ENCODE results near the gene ZNF239. TPM values are rescaled to one million over a fixed set of nuclear protein-coding genes. Genes with fewer than 3 reads are reported as not detected.

Gene ZNF239
- total RNA-seq, 1 experiment from 2014 or later: 16.4 TPM

DNA sequence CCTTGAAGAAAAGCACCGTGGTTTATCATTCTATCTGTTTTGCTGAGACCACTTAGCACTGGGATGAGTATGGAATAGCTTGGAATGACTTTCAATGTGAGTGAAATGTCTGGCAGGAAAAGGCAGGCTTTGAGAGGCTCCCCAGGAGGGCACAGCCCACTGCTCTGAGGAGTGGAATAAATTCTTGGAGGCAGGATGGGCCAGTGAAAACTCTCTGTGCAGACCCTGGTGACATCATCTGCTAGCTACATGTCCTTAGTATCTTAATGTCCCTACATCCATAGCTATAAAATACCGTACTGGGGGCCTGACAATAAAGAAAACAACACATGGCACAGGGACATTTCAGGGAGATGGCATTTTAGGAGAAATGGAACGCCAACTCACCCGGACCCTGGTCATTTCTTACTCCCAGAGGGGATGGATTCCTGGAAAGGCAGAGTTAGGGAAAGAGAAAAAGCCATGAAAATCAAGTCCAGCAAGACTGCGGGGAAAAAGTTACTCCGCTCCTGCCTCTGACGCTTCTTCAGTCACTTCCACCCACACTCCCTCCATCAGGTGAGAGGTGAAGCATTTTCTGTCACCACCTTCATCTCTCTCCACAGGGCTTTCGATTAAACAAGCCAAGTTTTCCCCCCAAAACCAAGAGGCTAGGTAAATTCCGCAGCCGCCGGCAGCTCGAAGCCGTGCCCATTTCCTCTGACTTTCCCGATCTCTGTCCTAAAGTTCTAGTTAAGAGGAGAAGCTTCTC, 991 bp downstream of the ZNF239 start:
- TF ChIP-seq, protein P1, sequence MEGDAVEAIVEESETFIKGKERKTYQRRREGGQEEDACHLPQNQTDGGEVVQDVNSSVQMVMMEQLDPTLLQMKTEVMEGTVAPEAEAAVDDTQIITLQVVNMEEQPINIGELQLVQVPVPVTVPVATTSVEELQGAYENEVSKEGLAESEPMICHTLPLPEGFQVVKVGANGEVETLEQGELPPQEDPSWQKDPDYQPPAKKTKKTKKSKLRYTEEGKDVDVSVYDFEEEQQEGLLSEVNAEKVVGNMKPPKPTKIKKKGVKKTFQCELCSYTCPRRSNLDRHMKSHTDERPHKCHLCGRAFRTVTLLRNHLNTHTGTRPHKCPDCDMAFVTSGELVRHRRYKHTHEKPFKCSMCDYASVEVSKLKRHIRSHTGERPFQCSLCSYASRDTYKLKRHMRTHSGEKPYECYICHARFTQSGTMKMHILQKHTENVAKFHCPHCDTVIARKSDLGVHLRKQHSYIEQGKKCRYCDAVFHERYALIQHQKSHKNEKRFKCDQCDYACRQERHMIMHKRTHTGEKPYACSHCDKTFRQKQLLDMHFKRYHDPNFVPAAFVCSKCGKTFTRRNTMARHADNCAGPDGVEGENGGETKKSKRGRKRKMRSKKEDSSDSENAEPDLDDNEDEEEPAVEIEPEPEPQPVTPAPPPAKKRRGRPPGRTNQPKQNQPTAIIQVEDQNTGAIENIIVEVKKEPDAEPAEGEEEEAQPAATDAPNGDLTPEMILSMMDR (IDR thresholded peaks at IDR 0.05; ENCODE audit: insufficient read depth in 1 of 2, low read depth in 1 of 2, low read length in 1 of 2, severe bottlenecking in 1 of 2, unreplicated experiment in 1 of 2): no peak
- Mint-ChIP-seq H3K4me1 (ENCODE audit: low read depth, unreplicated experiment) (peaks cover 21% of the 10 kb centered on the region), H3K27me3 (ENCODE audit: insufficient read depth, unreplicated experiment) (no peaks in the 10 kb centered on the region), H3K4me3 (ENCODE audit: unreplicated experiment) (peak overlapping the region; percentile 90), H3K27ac (ENCODE audit: unreplicated experiment) (peak overlapping the region; percentile 79), H3K9me3 (ENCODE audit: unreplicated experiment) (peaks cover 38% of the 10 kb centered on the region), H3K36me3 (ENCODE audit: insufficient read depth, unreplicated experiment) (peaks cover 13% of the 10 kb centered on the region)
- Histone ChIP-seq H3K4me1 (peaks cover 12% of the 10 kb centered on the region; the same call in 1 of the 2 replicates), H3K9me3 (no peaks in the 10 kb centered on the region), H3K4me3 (ENCODE audit: low read depth, low read length) (peak overlapping the region; percentile 85), H3K36me3 (ENCODE audit: control insufficient read depth, insufficient read depth, low read length) (0 out of 2 replicates have a peak, but pooled peaks cover 5% of the 10 kb centered on the region), H3K27me3 (replicated peaks; ENCODE audit: control insufficient read depth, insufficient read depth, low read length) (no peaks in the 10 kb centered on the region)
- intact Hi-C loops (cut with micrococcal nuclease; ENCODE audit: unreplicated experiment): no loop called here
- ChIA-PET CTCF (interaction anchor here (0.6 to 1.2 kb wide), 2 partner anchors 13 to 33 kb away, joined by 3 to 4 read pairs; partner anchors contain the start of gene ZNF485), POLR2A (interaction anchor here (0.5 to 0.9 kb wide), 4 partner anchors 13 to 193 kb away, joined by 3 to 4 read pairs (median 3); partner anchors contain the start of gene ZNF485)
- DNase-seq: peak in 1 of 2 experiments; percentile 19
- TSS peak; percentile 39 for BruUV-seq (replicated peaks)

DNA sequence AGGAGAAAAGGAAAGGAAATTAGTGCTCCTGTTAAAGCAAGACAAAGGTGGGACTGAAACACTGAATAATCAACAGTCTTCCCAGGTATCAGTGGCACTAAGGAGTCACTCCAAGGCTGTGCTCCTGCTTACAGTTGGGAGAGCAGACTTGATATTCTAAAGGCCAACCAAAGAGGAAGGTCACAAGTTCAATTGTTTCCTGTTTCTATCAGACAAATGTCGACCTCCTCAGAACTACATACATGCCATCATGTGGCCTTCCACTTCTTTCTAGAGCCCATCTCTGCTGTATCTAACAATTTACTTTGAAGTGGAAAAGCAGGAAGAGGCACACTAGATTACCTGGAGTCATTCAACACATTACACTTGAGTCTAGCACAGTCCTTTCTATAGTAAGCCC, 3.4 kb downstream of the ZNF239 start:
- peaks cover 13% of the 10 kb centered on the region for H3K36me3 Mint-ChIP-seq (ENCODE audit: insufficient read depth, unreplicated experiment)
- H3K9me3 Mint-ChIP-seq (ENCODE audit: unreplicated experiment): peaks cover 19% of the 10 kb centered on the region
- POLR2A ChIA-PET: no interaction called here
- intact Hi-C loops (cut with micrococcal nuclease; ENCODE audit: unreplicated experiment): no loop called here
- no peak overlapping the region for H3K27ac Mint-ChIP-seq (ENCODE audit: unreplicated experiment)
- peaks cover 12% of the 10 kb centered on the region; the same call in 1 of the 2 replicates for H3K4me1 ChIP-seq
- H3K9me3 ChIP-seq: no peaks in the 10 kb centered on the region
- H3K36me3 ChIP-seq (ENCODE audit: control insufficient read depth, insufficient read depth, low read length): peaks cover 8% of the 10 kb centered on the region; the same call in 1 of the 2 replicates
- H3K27me3 Mint-ChIP-seq (ENCODE audit: insufficient read depth, unreplicated experiment): no peaks in the 10 kb centered on the region
- no peaks in the 10 kb centered on the region for H3K27me3 ChIP-seq (replicated peaks; ENCODE audit: control insufficient read depth, insufficient read depth, low read length)
- peaks cover 19% of the 10 kb centered on the region for H3K4me1 Mint-ChIP-seq (ENCODE audit: low read depth, unreplicated experiment)
- CTCF ChIA-PET: no interaction called here
- H3K4me3 ChIP-seq (ENCODE audit: low read depth, low read length): no peak overlapping the region
- DNase-seq: no peak
- no TSS peak for BruUV-seq (replicated peaks)
- no peak overlapping the region for H3K4me3 Mint-ChIP-seq (ENCODE audit: unreplicated experiment)
- TF ChIP-seq, protein P1 (IDR thresholded peaks at IDR 0.05; ENCODE audit: insufficient read depth in 1 of 2, low read depth in 1 of 2, low read length in 1 of 2, severe bottlenecking in 1 of 2, unreplicated experiment in 1 of 2): no peak

DNA sequence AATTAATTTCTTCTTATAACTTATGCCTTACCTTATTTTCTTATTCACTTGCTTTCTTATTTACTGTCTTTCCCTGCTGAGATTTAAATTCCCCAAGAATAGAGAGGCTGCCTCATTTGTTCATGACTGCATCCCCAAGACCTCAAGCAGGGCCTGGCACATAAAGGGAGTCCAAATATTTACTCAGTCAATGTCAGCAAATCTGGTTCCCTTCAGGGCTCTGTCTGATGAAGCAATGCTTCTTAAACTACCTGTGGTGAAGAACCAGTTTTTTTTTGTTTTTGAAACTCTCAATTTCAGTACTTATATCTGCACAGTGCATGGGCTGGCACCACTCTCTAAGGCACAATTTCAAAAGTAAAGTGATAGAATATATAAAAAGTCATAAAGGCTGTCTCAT, 4.7 kb downstream of the ZNF239 start:
- Histone ChIP-seq H3K27me3 (replicated peaks; ENCODE audit: control insufficient read depth, insufficient read depth, low read length) (no peaks in the 10 kb centered on the region), H3K36me3 (ENCODE audit: control insufficient read depth, insufficient read depth, low read length) (peaks cover 8% of the 10 kb centered on the region; the same call in 1 of the 2 replicates)
- H3K27me3 Mint-ChIP-seq (ENCODE audit: insufficient read depth, unreplicated experiment): no peaks in the 10 kb centered on the region

More for the DNA sequence above, 4.7 kb downstream of the ZNF239 start:
- BruUV-seq (replicated peaks): no TSS peak
- Mint-ChIP-seq H3K4me1 (ENCODE audit: low read depth, unreplicated experiment) (peaks cover 9% of the 10 kb centered on the region), H3K36me3 (ENCODE audit: insufficient read depth, unreplicated experiment) (peaks cover 13% of the 10 kb centered on the region), H3K4me3 (ENCODE audit: unreplicated experiment) (no peak overlapping the region), H3K27ac (ENCODE audit: unreplicated experiment) (no peak overlapping the region), H3K9me3 (ENCODE audit: unreplicated experiment) (peaks cover 10% of the 10 kb centered on the region)
- peak in 1 of 2 experiments; percentile 30 for DNase-seq
- no peaks in the 10 kb centered on the region for H3K9me3 ChIP-seq
- POLR2A ChIA-PET: no interaction called here
- CTCF ChIA-PET: no interaction called here
- peaks cover 9% of the 10 kb centered on the region; the same call in 1 of the 2 replicates for H3K4me1 ChIP-seq
- intact Hi-C loops (cut with micrococcal nuclease; ENCODE audit: unreplicated experiment): no loop called here
- H3K4me3 ChIP-seq (ENCODE audit: low read depth, low read length): no peak overlapping the region
- TF ChIP-seq, protein P1 (IDR thresholded peaks at IDR 0.05; ENCODE audit: insufficient read depth in 1 of 2, low read depth in 1 of 2, low read length in 1 of 2, severe bottlenecking in 1 of 2, unreplicated experiment in 1 of 2): no peak

All from Caco-2 (cell line).